Progenitor cell of endocrine pancreas (in vitro differentiated cells): Measurements from ENCODE around the gene DCPS. TPM values are rescaled to one million over a fixed set of nuclear protein-coding genes. Genes with fewer than 3 reads are reported as not detected.
A peak's percentile ranks its signal among the peaks of the same experiment; 100 is the strongest.

Experiments used
- DNase-seq: peaks from one replicate; pipeline ENCODE4 v3.0.0; 2021; ENCODE audit warnings: low spot score; ENCODE audit not compliant: unreplicated experiment
- H3K27ac Mint-ChIP-seq: 2 replicates; pipeline ENCODE4 v1.8.0; 2021; ENCODE audit warnings: mild to moderate bottlenecking, moderate library complexity, mixed read lengths
- H3K27me3 Mint-ChIP-seq: 2 replicates; pipeline ENCODE4 v1.8.0; 2021; ENCODE audit warnings: mixed read lengths
- H3K36me3 Mint-ChIP-seq: 2 replicates; pipeline ENCODE4 v1.8.0; 2022; ENCODE audit warnings: mixed read lengths; ENCODE audit not compliant: insufficient read depth
- H3K4me1 Mint-ChIP-seq: 2 replicates; pipeline ENCODE4 v1.8.0; 2021; ENCODE audit warnings: low read depth, mixed read lengths
- H3K4me3 Mint-ChIP-seq: 2 replicates; pipeline ENCODE4 v1.8.0; 2021; ENCODE audit warnings: low read depth, mild to moderate bottlenecking, moderate library complexity, mixed read lengths
- H3K9me3 Mint-ChIP-seq: 2 replicates; pipeline ENCODE4 v1.8.0; 2021; ENCODE audit warnings: low read depth, mixed read lengths
- CTCF ChIP-seq: fragments of 200-600 bp; sonication (generic); IDR thresholded peaks from one replicate; pipeline ENCODE4 v1.5.0; 2021; ENCODE audit warnings: antibody characterized with exemption, mild to moderate bottlenecking; ENCODE audit not compliant: unreplicated experiment
- total RNA-seq: library from RNA; stranded (reverse); gene quantifications from 2 replicates; pipeline ENCODE4 v1.2.1, GENCODE V29; 2021

The DCPS gene
- total RNA-seq, 1 donor from 2014 or later = 17.9 TPM

- no peaks in the 10 kb centered on the region for H3K4me1 Mint-ChIP-seq
- no peak overlapping the region for H3K27ac Mint-ChIP-seq
- no peak for DNase-seq
- no peaks in the 10 kb centered on the region for H3K9me3 Mint-ChIP-seq
- no peak for TF ChIP-seq CTCF
- no peak overlapping the region for H3K4me3 Mint-ChIP-seq
- H3K36me3 Mint-ChIP-seq = peaks cover 7% of the 10 kb centered on the region
- H3K27me3 Mint-ChIP-seq = no peaks in the 10 kb centered on the region
These were observed 14.9 kb downstream of the DCPS start for GRCh38 chr11:126318574-126319373.

- H3K36me3 Mint-ChIP-seq = peaks cover 7% of the 10 kb centered on the region
- TF ChIP-seq CTCF = no peak
- no peaks in the 10 kb centered on the region for H3K27me3 Mint-ChIP-seq
- no peaks in the 10 kb centered on the region for H3K9me3 Mint-ChIP-seq
- no peak overlapping the region for H3K27ac Mint-ChIP-seq
- no peak for DNase-seq
- no peaks in the 10 kb centered on the region for H3K4me1 Mint-ChIP-seq
- H3K4me3 Mint-ChIP-seq = no peak overlapping the region
These were observed 15.5 kb downstream of the DCPS start for GRCh38 chr11:126319374-126319740.

- Mint-ChIP-seq H3K27me3 (no peaks in the 10 kb centered on the region), H3K4me1 (peaks cover 11% of the 10 kb centered on the region), H3K9me3 (no peaks in the 10 kb centered on the region), H3K27ac (no peak overlapping the region), H3K4me3 (no peak overlapping the region), H3K36me3 (no peaks in the 10 kb centered on the region)
- DNase-seq = no peak
- no peak for TF ChIP-seq CTCF
These were observed 19.1 kb downstream of the DCPS start for GRCh38 chr11:126322996-126323395.

GRCh38 chr11:126327281-126328000, 23.6 kb downstream of the DCPS start:
- no peak for DNase-seq
- no peak for TF ChIP-seq CTCF
- Mint-ChIP-seq H3K4me1 (peaks cover 19% of the 10 kb centered on the region), H3K4me3 (peak overlapping the region; percentile 19), H3K27ac (peak overlapping the region; percentile 90), H3K36me3 (no peaks in the 10 kb centered on the region), H3K9me3 (no peaks in the 10 kb centered on the region), H3K27me3 (no peaks in the 10 kb centered on the region)

GRCh38 chr11:126328001-126328390, 24.1 kb downstream of the DCPS start:
- no peaks in the 10 kb centered on the region for H3K9me3 Mint-ChIP-seq
- no peaks in the 10 kb centered on the region for H3K27me3 Mint-ChIP-seq
- H3K36me3 Mint-ChIP-seq = peaks cover 1% of the 10 kb centered on the region
- peaks cover 19% of the 10 kb centered on the region for H3K4me1 Mint-ChIP-seq
- no peak for TF ChIP-seq CTCF
- H3K27ac Mint-ChIP-seq = peak overlapping the region; percentile 90
- no peak for DNase-seq
- peak overlapping the region; percentile 19 for H3K4me3 Mint-ChIP-seq
